NCI-H460 (cell line): Measurements from ENCODE around the gene NTN1. TPM values are rescaled to one million over a fixed set of nuclear protein-coding genes. Genes with fewer than 3 reads are reported as not detected.

Experiments used
- DNase-seq: peaks from one replicate; pipeline ENCODE4 v3.0.0-alpha.2; 2016; ENCODE audit warnings: low read depth; ENCODE audit errors: extremely low read depth
- total RNA-seq: library from RNA; depleted of rRNA; stranded (reverse); fragments of >200 nt; shearing (Covaris generic); gene quantifications from 2 replicates; pipeline ENCODE4 v1.2.3, GENCODE V29; 2014

NTN1 gene
- total RNA-seq, 1 experiment from 2014 or later = 0.87 TPM

GRCh38 chr17:9115214-9116191 lies 94.2 kb downstream of the NTN1 start:
- peak; percentile 47 for DNase-seq

GRCh38 chr17:9116311-9116835 lies 95.1 kb downstream of the NTN1 start:
- no peak for DNase-seq

- DNase-seq = no peak
These were observed 95.7 kb downstream of the NTN1 start for GRCh38 chr17:9116861-9117568.

GRCh38 chr17:9120471-9120870 lies 99.2 kb downstream of the NTN1 start:
- no peak for DNase-seq

GRCh38 chr17:9121186-9121820 lies 100.0 kb downstream of the NTN1 start:
- no peak for DNase-seq

GRCh38 chr17:9123594-9124553 lies 102.6 kb downstream of the NTN1 start:
- no peak for DNase-seq

- DNase-seq = no peak
These were observed 103.2 kb downstream of the NTN1 start for GRCh38 chr17:9124554-9124935.

GRCh38 chr17:9125722-9126121 lies 104.4 kb downstream of the NTN1 start:
- no peak for DNase-seq

GRCh38 chr17:9127340-9127739 lies 106.0 kb downstream of the NTN1 start:
- no peak for DNase-seq

GRCh38 chr17:9131371-9131770 lies 110.1 kb downstream of the NTN1 start:
- no peak for DNase-seq

GRCh38 chr17:9132291-9132690 lies 111.0 kb downstream of the NTN1 start:
- no peak for DNase-seq

GRCh38 chr17:9132944-9133610 lies 111.8 kb downstream of the NTN1 start:
- no peak for DNase-seq

- no peak for DNase-seq
These were observed 116.9 kb downstream of the NTN1 start for GRCh38 chr17:9138161-9138717.

GRCh38 chr17:9139695-9140094 lies 118.4 kb downstream of the NTN1 start:
- DNase-seq = no peak

- no peak for DNase-seq
These were observed 119.5 kb downstream of the NTN1 start for GRCh38 chr17:9140550-9141424.

GRCh38 chr17:9141425-9141753 lies 120.1 kb downstream of the NTN1 start:
- DNase-seq = no peak

GRCh38 chr17:9142772-9143494 lies 121.6 kb downstream of the NTN1 start:
- no peak for DNase-seq
